Activated T-cell treated with anti-CD3 and anti-CD28 coated beads, Interleukin-2, amount 50 U/mL, for 1 hour (primary cell): ENCODE results near the gene MITF.

Experiments
- DNase-seq: peaks from one replicate; pipeline ENCODE4 v3.0.0-alpha.2; 2020

The MITF gene

GRCh38 chr3:69761896-69762767, 22.9 kb downstream of the MITF start:
- no peak for DNase-seq

GRCh38 chr3:69762768-69763229, 23.5 kb downstream of the MITF start:
- DNase-seq = no peak

DNA sequence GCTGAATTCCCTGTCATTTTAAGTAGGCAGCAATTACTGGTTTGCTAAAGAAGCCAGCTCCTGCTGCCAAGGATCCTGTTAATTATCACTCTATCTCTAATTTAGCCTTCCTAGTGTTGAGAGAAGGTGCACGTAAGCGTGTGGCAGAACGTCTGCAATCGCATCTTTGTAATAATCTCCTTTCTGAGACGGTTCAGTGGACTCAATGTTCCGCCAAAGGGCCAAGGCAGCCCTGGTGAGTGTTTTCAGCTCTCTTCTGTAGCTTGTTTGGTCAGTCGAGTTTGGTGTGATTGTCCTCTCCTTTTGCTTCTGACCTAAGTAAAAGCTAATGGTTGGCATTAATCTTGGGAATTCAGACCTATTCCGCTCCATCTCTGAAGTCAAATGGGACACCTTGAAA, 24.2 kb downstream of the MITF start:
- no peak for DNase-seq

- DNase-seq = no peak
Measured at GRCh38 chr3:69764121-69764741, 25.0 kb downstream of the MITF start.

GRCh38 chr3:69764861-69765260, 25.6 kb downstream of the MITF start:
- DNase-seq = no peak

GRCh38 chr3:69766638-69767037, 27.4 kb downstream of the MITF start:
- DNase-seq = no peak

- no peak for DNase-seq
Measured at GRCh38 chr3:69767571-69767970, 28.3 kb downstream of the MITF start.

DNA sequence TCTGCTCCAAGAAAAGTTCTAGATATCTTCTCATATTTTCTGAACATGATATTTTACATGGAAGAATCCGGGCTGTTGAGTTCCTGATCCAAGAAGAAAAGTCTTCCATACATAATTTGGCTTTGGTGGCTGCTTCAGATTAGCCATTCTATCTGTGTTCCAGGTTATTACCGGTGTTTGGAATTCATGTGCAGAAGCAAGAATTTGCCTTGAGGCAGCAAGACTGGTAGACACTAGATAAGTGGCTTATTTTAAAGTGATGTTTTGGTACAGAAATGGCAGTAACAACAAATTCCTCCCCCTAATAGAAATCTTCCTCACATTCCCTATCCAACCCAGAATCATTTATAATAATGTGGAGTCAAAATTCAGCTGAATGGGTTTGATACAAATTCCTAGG, 29.2 kb downstream of the MITF start:
- no peak for DNase-seq

- no peak for DNase-seq
Measured at GRCh38 chr3:69770219-69770618, 31.0 kb downstream of the MITF start.

DNA sequence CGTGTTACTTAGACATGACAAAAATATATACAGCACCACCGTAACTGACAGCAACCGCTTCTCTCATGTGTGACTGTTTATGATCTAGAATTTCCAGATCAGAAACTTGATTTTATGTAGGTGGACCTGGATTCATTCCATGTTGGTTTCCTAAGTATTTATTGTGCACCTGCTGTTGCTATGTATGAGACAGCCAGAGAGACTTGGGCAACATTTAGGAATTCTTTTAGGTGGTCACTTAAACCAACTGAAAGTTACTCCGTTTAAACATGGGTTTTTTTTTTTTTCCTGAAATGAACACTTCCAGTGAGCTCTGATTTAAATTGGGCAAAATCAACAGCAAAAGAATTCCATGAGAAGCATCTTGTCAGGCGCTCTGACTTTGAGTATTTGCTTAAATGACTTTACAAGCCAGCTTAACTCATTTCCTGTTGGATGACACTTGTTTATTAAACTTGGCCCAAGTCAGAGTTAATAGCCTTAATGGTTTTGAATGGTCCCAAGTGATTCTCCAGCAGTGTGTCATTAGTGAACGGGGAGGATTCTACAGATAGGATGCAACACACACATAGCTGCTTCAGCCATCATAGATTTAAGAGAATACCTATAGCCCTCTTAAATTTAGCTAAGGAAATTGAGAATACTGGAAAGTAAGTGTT, 31.8 kb downstream of the MITF start:
- DNase-seq = no peak

GRCh38 chr3:69772152-69772867, 33.0 kb downstream of the MITF start:
- DNase-seq = no peak

GRCh38 chr3:69774029-69774428, 34.8 kb downstream of the MITF start:
- DNase-seq = no peak

DNA sequence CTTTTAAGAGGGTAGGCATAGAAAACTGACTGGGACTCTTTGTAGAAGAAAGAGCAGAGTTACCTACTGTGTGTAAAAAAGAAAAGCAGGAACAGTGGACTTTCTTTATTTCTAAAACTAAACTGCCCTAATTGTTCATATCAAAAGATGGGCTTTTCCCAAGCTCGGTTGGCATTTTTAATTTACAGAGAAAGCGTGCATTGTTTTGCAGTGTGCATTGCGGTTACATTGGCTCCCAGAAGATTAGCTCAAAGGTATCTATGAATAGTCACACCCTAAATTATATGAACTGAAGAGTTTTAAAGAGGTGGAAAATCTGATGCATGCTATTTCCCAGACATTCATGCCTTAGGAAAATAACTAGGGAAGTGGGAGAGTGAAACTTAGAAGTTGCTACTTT, 36.5 kb downstream of the MITF start:
- no peak for DNase-seq

DNA sequence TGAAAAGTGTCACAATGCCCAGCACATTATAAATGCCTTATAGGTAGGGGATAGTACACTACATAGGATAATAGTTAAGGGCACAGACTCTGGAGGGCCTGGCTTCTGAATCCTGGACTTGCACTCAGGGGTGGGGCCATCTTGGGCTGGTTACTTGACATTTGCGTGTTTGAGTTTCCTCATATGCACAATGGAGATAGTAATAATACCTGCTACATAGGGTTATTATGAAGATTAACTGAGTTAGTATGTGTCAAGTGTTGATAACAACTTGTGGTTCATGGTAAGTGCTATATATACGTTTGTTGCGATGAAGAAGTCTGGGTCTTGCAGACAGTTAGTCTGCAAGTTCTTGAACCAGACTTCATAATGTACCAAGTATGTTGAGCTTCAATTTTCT, 37.0 kb downstream of the MITF start:
- no peak for DNase-seq

DNA sequence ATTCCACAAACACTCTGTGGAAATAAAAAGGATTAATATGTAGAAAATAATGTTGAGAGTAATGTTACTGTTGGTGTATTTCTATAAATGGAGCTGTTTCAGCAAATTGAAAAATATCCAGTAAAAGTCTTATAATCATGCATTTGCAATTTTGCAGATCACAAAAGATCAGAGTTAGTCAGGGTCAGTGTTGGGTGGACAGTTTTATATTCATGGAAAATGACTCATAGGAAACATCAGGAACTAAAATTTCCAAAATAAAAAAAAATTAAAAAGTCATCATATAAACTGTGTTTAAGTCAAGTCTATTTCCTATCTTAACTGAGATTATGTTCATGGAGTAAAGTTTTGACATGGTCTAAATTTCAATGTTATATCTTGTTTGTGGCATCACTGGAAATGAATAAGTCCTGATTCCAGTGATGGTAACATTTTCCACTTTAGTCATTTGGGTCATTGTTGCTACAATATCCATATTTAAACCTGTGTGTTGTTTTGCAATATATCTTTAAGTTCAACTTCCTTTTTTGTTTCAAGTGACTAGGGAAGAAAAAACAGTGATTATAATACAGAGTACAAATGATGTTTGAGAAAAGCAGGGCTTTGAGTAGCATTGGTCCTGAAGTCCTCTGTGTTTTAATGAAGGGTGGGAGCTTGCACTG, 37.8 kb downstream of the MITF start:
- no peak for DNase-seq

GRCh38 chr3:69777582-69777967, 38.3 kb downstream of the MITF start:
- no peak for DNase-seq

DNA sequence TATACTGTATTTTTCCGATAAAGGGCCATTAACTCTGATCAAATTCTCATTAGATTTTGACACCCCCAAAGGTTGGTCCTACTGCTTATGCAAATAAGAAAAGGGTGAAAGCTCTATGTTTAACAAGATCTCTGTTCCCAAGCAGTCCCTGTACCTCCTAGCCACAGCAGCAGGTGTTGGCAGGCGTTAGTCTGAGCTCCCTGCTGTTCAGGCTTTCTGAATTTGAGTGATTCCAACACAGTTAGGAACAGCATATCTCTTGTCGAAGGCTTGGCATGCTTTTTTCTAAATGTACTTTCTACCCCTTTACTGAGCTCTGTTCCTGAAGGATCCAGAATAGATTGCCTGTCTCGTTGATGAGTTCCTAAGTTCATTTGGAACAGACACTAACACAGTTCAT, 42.3 kb downstream of the MITF start:
- no peak for DNase-seq

DNA sequence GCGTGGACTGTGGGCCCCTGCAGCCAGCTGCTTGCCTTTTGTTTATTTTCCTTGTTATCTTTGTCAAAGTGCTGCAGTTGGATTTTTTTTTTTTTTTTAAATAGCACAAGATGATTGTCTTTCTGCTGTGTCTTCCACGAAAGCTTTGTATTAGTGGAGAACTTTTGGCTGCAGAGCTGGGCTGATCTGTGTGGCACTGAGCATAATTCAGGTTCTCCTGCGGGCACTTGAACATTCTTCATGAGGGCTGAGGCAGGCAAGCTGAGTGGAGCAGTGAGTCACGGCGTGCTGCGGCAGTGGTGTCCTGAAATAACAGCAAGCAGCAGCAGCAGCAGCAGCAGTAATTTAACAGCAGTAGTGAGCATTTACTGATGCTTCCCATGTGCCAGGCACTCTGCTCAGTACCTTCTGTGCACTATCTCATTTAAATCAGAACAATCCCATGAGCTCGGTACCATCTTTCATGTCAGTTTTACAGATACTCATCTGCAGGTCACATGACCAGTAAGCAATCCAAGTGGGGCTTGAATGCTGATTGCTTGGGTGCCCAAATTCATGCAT, 45.8 kb downstream of the MITF start:
- no peak for DNase-seq

DNA sequence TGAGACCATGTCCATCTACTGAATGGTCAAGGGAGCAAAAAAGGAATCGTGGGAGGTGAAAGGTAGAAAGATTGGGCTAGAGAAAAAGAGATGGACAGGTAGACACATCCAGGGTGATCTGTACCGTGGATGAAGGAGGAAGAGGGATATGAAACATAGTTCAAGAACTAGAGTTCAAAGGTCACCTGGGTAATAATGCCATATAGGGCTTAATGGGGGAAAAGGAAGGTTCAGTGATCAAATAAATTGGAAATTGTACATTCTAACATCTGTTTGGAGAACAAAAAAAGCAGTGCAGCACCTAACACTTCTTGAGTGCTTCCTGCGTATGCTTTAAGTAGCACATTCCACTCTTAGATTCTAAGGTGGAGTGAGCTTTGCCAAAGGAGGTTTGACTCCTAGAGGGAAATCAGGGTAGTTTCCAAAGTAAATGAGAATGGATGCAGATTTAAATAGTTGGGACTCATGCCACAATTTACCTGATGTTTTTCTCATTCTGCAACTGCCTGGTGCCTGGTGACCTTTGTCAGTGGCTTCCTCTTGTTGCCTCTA, 46.6 kb downstream of the MITF start:
- no peak for DNase-seq

DNA sequence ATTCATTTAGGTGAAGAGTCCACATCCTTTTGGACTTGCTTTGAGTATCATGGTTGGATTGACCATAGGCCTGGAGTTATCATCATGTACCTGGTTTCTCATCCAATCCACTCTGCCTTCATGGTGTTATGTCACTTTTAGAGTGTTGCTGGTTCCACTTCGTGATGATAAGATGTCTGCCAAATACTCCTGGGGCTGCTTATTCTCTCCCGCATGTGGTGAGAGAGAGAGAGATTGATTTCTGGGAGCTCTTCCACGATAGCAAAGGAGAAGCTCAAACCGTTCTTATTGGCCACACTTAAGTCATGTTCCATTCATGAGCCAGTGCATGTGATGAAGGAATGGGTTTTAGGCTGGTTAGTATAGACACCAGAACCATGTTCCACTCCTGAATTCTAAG, 47.6 kb downstream of the MITF start:
- no peak for DNase-seq

GRCh38 chr3:69787436-69788168, 48.3 kb downstream of the MITF start:
- no peak for DNase-seq
